NCI-H748 (cell line): Measurements from ENCODE around the gene MGAT5.
"Not testable (repeated sequence)": the region's sequence is repeated elsewhere in the genome, so short reads cannot be mapped to it uniquely, and the experiment has no call there.

Source experiments
- DNase-seq: peaks from one replicate; lab custom pipeline; 2025; ENCODE audit not compliant: unreplicated experiment; lab: John Stamatoyannopoulos, UW

MGAT5 gene

DNA sequence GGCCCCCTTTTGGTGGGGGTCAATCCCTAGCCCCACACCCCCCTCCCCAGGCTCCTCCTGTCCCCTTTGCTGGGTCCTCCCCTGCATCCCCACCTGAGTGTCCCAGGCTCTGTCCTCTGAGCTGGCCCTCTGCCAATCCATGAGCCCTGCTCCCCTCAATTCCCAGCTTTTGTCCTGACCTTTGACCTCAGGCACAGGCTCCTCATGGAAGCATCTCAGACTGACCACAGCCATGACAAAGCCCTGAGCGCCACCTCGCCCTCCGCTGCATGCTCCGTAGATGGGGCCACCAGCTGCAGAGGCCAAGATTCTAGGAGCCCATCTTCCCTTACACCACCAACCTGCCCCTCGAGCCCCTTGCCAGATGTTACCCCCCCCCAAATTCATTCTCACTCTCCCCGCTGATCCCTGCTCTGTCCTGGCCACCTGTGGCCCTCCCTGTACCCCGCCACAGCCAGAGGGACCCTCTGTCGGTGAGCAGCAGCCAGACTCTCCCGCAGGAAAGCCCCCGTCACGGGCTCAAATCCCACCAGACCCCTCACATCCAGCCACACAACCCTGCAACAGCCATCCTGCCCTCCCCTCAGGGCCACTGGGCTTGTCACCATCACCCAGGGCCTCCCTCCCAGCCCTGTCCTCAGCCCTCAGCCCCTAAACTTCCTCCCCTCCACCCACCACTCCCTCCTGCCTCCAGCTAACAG lies 206.0 kb downstream of the MGAT5 start:
- DNase-seq = no peak

DNA sequence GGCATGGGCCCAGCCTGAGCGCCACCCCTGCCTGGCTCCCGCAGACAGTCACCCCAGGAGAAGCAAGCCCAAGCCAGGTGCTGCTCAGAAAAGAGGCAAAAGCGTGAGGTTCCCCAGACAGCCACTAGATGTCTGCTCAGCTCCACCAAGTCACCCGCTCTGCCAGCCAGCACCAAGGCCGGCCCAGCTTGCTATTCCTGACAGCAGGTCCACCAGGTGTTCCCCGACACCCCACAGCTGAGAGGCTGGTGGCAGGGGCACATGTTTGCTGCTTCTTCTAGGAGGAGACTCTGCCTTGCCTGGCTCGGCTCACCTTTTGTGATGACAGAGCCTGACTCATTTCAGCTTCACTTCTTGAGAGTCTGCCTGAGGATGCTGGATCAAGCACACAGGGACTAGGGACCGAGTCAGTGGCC lies 206.7 kb downstream of the MGAT5 start:
- peak; percentile 64 for DNase-seq

DNA sequence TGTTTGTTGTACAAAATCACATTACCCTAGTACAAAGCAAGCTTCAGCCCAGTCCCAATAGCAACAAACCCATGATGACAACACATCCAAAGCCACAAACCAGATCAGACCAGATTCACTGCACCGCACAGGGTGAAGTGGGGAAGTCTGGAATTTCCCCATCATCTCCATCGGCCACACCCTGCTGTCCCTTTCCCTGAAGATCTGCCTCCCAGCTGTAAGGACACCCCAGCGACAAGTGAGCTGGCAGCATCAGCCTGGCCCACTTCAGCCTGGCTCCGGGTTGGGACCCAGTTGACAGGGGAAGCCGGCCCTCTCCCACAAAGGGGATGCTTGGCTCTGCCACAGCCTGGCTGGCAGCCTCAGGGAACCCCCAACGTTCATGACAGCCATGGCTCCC lies 207.6 kb downstream of the MGAT5 start:
- DNase-seq = peak; percentile 6

DNA sequence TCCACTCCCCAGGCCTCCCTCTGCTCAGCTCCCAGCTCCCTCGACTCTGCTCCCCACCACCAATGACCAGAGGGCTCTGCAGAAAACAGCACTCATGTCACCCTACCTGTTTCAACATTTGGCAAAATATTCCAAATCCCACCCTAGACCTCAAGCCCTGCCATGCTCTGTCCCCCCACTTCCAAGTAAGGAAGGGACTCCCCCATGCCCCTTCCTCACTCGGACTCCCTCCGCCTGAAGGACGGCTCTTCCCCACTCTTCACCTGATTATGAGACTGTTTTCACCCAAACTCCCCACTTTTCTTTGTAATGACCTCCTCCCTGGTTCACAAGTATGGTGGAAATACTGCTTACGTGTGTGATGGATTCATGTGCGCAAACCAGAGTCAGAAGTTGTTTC lies 208.4 kb downstream of the MGAT5 start:
- DNase-seq = no peak

DNA sequence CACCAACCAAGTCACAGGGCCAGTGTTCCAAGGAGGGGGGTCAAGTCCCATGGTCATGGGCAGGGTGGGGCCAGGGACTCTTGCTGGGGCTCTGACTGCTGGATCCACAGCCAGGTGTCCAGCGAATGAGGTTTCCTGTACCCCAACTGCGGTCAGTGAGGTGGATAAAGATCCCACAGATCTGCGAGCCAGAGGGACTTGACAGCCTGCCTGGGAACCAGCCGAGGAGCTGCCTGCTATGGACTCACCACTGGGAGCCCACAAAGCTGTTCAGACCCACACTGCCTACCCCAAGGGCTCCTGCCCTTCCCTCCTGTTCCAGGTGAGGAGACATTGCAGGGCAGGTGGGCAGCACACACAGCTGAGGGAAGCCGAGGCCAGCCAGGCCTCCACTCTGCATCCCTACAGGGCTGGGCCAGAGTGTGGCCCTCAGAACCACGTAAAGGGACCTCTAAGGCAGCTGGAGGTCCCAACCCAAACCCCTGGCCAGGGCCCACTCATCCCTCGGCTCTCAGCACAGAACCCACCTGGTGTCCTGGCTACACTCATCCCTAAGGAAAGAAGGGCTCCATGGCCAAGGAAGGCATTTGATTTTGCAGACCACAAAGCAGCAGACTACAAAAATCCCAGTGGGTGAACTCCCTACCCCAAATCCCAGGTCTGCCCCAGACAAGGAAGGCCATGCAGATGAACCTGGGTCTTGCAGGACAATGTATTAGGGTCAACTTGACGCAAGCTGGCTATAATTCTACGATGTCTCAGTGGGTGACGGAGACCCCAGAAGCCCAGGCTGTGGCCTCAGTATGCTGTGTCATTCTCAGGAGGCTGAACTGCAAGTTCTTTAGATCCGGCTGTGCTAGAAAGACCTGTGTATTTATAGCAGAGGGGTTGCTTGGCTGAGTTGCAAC lies 209.2 kb downstream of the MGAT5 start:
- DNase-seq = no peak

DNA sequence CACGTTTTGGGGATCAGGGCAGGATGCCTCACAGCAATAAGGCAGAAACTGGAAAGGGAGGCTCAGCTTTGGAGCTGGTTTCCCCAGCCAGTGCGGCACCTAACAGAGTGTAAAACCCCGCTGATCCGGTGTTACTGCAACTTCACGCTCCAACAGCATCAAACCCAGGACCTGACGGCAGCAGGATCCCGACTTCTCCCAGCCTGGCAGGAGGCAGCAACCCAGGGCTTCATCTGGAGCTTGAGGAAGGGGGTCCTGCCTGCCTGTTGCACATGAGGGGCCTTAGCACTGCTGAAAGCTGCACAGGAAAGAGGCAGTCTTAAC lies 209.8 kb downstream of the MGAT5 start:
- DNase-seq = no peak

DNA sequence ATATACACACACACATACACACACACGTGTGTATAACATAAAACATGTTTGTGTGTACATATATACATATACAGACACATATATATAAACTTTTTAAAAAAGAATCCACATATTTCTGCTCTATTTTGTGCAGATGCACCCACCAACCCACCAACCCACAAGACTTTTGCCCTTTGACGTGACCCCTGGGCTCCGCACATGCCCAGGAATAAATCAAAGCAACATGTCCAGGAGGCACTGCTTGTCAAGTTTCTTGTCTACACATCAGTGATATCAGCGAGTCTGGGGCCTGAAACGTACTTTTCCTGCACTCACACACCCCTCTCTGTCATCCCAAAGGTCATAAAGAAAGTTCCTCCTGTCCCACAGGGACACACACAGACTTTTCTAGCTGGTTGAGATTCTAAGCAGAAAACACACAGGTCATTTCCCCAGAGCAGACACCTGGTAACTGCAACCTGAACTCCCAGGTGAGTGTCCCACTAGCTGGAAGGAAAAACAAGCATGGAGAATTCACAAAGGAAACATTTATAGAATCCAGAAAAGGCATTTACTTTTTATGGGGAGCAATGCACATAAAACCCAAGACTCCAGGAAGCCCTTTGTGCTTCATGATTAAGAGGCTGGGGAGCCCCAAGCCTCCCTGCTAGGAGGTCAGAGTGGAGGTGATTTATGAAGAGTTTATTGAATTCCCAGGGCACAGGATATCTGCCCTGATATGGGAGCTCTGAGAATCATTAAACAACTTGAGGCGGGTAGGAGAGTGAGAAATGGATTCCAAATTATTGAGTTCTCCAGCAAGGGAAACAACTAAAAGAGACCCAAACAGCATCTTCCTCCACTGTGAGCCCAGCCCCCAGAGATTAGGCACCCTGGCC lies 211.6 kb downstream of the MGAT5 start:
- no peak for DNase-seq

DNA sequence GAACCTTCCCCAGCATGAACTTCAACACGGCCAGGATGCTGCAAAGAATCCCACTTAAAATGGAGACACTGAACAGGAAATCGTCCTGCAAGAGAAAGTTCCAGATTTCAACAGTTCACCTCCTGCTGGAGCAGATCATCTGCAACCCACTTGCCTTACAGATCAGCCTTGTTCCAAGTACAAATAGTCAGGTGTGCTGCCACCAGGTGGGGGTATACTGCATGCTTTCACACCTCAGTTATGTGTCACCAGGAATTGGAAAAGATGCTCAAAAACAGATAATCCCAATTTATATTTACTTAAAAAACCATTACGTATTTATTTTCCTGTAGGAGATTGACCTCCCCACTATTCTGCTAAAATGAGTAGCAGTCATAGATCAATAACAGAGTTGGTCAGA lies 212.3 kb downstream of the MGAT5 start:
- peak; percentile 63 for DNase-seq

DNA sequence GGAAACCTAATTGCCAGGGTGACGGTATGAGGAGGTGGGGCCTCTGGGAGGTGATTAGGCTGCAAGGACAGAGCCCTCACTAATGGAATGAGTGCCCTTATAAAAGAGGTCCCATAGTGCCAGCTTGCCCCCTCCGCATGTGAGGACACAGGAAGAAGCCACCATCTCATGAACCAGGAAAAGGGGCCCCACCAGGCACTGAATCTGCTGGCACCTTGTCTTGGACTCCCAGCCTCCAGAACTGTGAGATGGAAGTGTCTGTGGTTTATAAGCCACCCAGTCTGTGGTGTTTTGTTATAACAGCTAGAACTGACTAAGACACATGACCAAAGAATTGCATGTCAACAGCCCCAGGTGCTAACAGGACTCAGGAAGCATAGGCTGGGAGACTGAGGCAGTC lies 214.3 kb downstream of the MGAT5 start:
- DNase-seq = no peak

DNA sequence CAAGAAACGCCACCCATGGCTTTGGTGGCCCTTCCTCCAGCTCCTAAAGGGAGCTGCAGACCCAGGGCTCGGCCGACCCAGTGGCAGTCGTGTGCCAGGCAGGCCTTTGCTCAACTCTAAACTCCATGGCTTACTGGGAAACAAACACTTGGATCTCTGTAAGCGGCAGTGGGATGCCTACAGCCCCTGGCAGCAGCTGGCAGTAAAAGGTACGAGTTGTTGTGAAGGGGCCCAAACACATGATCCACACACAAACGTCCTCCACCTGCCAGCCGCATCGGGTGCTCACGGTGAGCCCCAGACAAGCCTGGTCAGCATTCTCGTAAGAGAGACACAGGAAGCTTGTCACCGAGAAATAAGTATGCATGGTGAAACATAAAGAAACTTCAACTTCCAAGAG lies 214.9 kb downstream of the MGAT5 start:
- DNase-seq = no peak

DNA sequence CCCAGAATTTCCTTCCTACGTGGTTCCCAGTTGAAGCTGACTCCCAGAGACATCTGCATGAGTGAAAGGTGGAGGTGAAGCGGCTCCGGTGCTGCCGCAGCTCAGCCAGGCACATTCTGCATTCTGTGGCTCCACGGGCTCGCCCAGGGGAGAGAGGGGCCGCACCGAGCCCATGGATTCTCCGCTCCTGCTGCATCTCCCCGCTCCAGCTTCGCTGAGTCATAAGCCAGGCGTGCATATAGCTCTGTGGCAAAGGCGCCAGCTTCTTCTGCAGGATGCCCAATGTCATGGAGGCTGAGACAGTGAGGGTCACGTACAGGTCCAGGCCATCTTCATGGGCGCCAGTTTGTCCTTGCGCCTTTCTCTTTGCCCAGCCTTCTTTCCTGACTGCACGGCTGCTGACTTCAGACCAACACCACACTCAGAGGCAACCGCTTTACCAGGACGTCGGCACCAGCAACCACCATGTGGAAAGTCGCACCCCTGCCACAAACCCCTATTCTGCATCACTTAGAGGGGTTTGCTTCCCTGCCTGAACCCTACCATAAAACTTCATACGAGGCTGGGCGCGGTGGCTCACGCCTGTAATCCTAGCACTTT lies 215.7 kb downstream of the MGAT5 start:
- DNase-seq = no peak

DNA sequence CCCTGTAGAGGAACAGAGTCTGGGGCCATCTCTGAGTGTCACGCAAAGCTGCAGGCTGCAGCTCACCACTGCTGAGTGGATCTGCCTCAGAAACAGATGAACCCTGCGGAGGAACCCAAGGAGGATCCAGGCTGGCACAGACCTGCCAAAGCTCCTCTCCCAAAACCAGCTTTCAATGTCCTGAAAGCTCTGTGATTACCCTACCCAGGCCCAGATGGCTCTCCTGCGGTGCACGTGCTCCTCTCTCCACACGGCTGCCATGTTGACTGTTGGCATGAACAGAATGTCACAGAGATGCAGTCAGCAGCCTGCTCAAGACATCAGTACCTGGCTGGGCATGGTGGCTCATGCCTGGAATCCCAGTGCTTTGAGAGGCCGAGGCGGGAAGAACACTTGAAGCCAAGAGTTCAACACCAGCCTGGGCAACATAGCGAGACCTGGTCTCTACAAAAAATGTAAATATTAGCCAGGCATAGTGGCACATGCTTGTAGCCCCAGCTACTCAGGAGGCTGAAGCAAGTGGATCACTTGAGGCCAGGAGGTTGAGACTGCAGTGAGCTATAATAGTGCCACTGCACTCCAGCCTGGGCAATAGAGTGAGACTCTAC lies 216.8 kb downstream of the MGAT5 start:
- DNase-seq = no peak

DNA sequence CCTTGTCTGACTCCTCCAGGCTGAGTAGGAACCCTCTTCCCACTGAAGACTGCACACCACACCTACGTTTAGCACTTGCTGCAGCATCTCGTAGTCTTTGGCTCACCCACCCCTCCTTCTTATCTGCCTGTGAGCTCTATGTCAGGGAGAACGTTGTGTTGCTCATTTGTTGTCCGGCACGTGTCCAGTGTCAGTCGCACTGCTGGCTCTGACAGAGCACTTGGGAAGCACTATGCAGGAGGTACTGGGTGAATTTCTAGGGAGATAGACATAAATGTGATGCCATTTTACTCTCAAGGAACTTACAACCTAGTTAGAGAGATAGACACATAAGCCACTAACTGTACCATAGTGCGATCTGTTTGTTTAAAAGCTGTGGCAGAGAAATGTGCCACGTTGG lies 223.1 kb downstream of the MGAT5 start:
- not testable (repeated sequence) for DNase-seq

DNA sequence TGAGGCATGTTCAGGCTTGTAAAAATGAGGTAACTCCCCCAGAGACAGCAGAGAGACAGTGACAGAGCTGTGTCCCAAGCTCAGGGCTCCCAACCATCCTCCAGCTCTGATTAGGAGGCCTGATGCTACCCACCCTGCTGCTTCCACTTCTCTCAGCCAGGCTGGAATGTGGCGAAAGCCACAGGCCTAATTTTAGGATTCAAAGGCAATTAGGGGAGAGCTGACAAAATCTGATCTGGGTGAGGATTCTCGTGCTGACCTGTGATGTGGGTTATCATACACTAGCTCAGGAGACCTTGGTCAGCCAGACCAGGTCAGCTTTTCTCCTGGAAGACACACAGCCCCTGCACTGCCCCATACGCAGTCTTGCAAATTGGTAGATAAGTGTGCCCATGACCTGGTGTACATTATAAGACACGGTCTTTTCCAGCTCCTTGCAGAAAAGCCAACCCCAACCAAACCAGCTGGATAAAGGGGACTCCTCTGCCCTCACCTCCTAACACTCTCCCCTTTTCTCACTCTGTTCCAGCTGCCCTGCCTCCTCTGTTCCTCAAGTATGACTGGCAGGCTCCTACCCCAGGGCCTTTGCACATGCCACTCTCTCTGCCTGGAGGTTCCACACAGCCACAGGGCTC lies 225.9 kb downstream of the MGAT5 start:
- no peak for DNase-seq

DNA sequence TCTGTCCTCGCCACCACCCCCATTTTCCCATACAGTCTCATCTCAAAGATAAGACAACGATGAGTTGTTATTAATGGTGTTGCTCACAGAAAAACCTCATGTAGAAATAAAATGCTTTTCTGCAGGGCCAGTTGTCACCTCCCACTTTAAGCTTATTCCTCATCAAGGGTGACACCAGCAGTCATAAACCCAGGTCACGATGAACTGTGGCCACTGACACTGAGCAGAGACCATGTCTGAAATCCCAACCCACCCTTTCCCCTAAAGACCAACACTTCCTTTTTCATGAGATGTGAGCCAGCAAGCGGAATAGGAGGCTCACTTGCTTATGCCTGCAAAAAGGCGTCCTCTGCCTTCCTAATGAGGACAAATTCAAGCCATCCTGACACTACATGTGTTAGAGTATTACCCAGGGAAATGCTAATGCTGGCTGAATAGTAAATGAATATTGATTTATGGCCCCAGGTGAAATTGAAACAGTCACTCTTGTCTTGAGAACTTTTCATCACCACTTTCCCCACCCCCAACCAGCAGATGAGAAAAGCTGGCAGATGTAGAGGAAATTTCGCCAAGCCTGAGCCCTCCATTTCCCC lies 228.4 kb downstream of the MGAT5 start:
- DNase-seq = no peak

DNA sequence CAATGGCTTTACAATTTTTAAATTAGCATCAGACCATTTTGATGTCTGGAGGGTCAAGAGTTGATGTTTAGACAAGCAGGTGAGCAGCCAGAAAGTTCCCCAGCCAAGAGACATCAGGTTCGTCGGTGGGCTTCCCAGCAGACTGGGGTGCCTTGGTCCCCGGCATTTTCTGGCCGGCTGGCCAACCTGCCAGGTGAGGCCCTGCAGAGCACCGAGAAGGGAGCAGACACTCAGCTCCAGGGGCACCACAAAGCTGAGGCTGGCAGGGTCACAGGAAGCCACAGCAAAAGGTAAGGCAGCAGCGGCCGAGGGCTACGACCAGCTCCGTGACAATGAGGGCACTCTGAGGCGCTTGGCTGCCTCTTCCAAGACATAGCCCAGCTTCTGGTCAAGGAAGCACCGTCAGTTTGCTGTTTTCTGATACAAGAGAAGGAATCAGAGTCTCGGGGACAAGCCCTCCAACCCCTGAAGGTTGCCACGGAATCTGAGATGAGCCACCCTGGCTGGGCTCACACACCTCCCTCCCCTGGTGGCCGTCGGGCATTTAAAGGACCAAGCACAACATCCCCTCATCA lies 229.0 kb downstream of the MGAT5 start:
- DNase-seq = no peak

DNA sequence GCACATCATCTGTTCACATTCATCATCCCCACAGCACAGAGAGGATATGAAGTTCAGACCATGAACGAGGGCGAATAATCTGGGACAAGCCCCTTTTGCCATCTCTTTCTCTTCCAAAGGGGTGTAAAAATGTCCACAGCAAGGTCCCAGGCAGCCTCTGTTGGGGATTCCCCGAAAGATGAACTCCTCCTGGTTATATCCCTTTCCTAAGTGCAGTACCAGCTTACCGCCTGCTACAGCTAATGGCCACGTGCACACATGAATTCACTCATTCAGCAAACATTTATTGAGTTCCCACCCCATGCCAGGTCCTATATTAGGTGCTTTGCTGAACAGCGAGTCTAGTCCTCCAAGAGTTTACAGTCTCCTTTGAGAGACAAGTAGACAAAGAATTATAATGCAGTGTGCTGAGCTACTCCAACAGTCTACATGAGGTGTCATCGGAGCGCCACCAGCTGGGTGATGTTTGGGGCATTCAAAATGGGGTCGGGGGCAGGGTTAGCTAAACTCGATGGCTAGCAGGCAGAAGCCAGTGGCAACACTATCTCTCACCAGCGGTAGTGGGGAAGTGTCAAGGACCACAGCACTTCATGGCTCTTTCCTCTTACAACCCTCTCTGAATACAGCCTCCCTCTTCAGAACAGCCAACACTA lies 236.0 kb downstream of the MGAT5 start:
- DNase-seq = no peak

DNA sequence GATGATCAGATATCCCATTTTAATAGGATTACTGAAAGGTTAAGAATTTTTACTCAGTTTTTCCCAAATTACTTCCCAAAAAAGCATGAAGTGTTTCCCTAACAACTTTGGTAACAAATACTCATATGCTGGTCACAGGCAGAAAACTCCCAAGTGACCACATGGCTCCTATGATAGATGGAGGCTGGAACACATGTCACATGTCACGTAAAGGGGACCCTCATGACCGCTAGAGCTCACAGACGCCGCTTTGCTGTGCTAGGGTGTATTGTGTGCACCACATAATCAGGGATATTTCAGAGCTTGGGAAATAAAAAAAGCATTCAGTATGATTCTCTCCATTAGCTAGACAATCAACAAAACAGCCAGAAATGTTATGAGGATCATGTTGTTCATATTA lies 236.7 kb downstream of the MGAT5 start:
- no peak for DNase-seq

DNA sequence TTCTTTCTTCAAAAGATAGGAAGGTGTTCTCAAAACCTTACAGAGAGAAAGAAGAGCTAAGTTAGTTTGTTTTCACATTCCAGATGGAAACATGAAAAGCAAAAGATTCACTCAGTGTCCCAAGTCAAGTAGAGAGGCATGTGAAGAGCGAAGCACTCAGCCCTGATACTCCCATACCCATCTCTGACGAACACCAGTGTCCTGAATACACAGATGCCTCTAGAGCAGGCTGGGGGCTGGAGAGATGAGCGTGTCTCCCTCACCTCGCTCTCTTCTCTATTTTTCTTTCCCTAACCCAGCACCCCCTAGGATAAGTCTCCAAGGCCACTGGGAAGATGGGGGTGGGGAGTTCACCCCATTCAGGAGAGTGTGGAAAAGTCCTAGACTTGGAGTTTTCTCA lies 237.2 kb downstream of the MGAT5 start:
- no peak for DNase-seq
